Neural progenitor cell (in vitro differentiated cells): ENCODE data around the gene NCEH1. TPM values are rescaled to one million over a fixed set of nuclear protein-coding genes. Genes with fewer than 3 reads are reported as not detected.
A peak's percentile ranks its signal among the peaks of the same experiment; 100 is the strongest.

Source experiments
- DNase-seq: peaks from one replicate; pipeline ENCODE4 v3.0.0-alpha.2; 2016; ENCODE audit warnings: low spot score
- H2AFZ ChIP-seq: fragments of 200-600 bp; sonication (generic); replicated peaks from 2 replicates; pipeline ENCODE4 v1.6.1; 2016; ENCODE audit warnings: antibody characterized with exemption
- H3F3A ChIP-seq: fragments of 200-600 bp; sonication (generic); 2 replicates; pipeline ENCODE4 v1.6.1; 2016; ENCODE audit warnings: antibody characterized with exemption, low read depth
- H3K27ac ChIP-seq: fragments of 200-600 bp; sonication (generic); 2 replicates; pipeline ENCODE4 v1.5.1; 2016; ENCODE audit warnings: mild to moderate bottlenecking
- H3K27me3 ChIP-seq: fragments of 200-600 bp; sonication (generic); 2 replicates; pipeline ENCODE4 v1.6.1; 2016; ENCODE audit warnings: mild to moderate bottlenecking, moderate library complexity
- H3K36me3 ChIP-seq: fragments of 200-600 bp; sonication (generic); 2 replicates; pipeline ENCODE4 v1.5.1; 2016
- H3K4me1 ChIP-seq: fragments of 200-600 bp; sonication (generic); 2 replicates; pipeline ENCODE4 v1.6.1; 2016; ENCODE audit warnings: mixed run types
- H3K4me2 ChIP-seq: fragments of 200-600 bp; sonication (generic); 2 replicates; pipeline ENCODE4 v1.6.1; 2016
- H3K4me3 ChIP-seq: fragments of 200-600 bp; sonication (generic); 2 replicates; pipeline ENCODE4 v1.5.1; 2016
- H3K79me2 ChIP-seq: fragments of 200-600 bp; sonication (generic); 2 replicates; pipeline ENCODE4 v1.6.1; 2016; ENCODE audit warnings: low read depth
- H3K9ac ChIP-seq: fragments of 200-600 bp; sonication (generic); 2 replicates; pipeline ENCODE4 v1.6.1; 2016
- H3K9me3 ChIP-seq: fragments of 200-600 bp; sonication (generic); 2 replicates; pipeline ENCODE4 v1.5.1; 2016; ENCODE audit warnings: low read depth
- H4K20me1 ChIP-seq: fragments of 200-600 bp; sonication (generic); 2 replicates; pipeline ENCODE4 v1.6.1; 2016; ENCODE audit warnings: low read depth
- H3K27ac Mint-ChIP-seq: 3 replicates; pipeline ENCODE4 v1.8.0; 2021; ENCODE audit warnings: mixed read lengths
- H3K27me3 Mint-ChIP-seq: 2 replicates; pipeline ENCODE4 v1.8.0; 2022; ENCODE audit warnings: low read depth, mild to moderate bottlenecking, inconsistent platforms, moderate library complexity, mixed read lengths; ENCODE audit not compliant: insufficient read depth
- H3K36me3 Mint-ChIP-seq: 3 replicates; pipeline ENCODE4 v1.8.0; 2021; ENCODE audit warnings: mixed read lengths
- H3K4me1 Mint-ChIP-seq: 3 replicates; pipeline ENCODE4 v1.8.0; 2021; ENCODE audit warnings: mixed read lengths
- H3K4me3 Mint-ChIP-seq: 3 replicates; pipeline ENCODE4 v1.8.0; 2021; ENCODE audit warnings: mild to moderate bottlenecking, moderate library complexity, mixed read lengths
- H3K9me3 Mint-ChIP-seq: 3 replicates; pipeline ENCODE4 v1.8.0; 2020; ENCODE audit warnings: mixed read lengths
- CTCF ChIP-seq: fragments of 200-600 bp; sonication (generic); IDR thresholded peaks from 2 replicates; pipeline ENCODE4 v1.5.1; 2017; ENCODE audit warnings: antibody characterized with exemption, mild to moderate bottlenecking
- EZH2 ChIP-seq: fragments of 200-600 bp; sonication (generic); IDR thresholded peaks from 2 replicates; pipeline ENCODE4 v1.6.1; 2017; ENCODE audit warnings: antibody characterized with exemption, mild to moderate bottlenecking, moderate library complexity
- EZH2phosphoT487 ChIP-seq: fragments of 200-600 bp; sonication (generic); IDR thresholded peaks from 2 replicates; pipeline ENCODE4 v1.6.1; 2017; ENCODE audit warnings: antibody characterized with exemption
- total RNA-seq: library from RNA; depleted of rRNA; stranded (reverse); fragments of >200 nt; gene quantifications from 2 replicates; pipeline ENCODE4 v1.2.3, GENCODE V29; 2015; ENCODE audit warnings: low replicate concordance

The NCEH1 gene
- total RNA-seq, 1 donor from 2014 or later = 7.7 TPM

GRCh38 chr3:172612871-172613678 lies 97.8 kb downstream of the NCEH1 start:
- Mint-ChIP-seq H3K27ac (no peak overlapping the region), H3K27me3 (peaks cover 5% of the 10 kb centered on the region), H3K9me3 (peaks cover 10% of the 10 kb centered on the region), H3K4me3 (no peak overlapping the region), H3K36me3 (no peaks in the 10 kb centered on the region), H3K4me1 (peaks cover 4% of the 10 kb centered on the region)
- H3K9me3 ChIP-seq = no peaks in the 10 kb centered on the region
- H2AFZ ChIP-seq = no peak overlapping the region
- no peak overlapping the region for H3K27ac ChIP-seq
- no peaks in the 10 kb centered on the region for H3K36me3 ChIP-seq
- no peak overlapping the region for H3K9ac ChIP-seq
- H3K4me1 ChIP-seq = peaks cover 6% of the 10 kb centered on the region
- H3K27me3 ChIP-seq = no peaks in the 10 kb centered on the region
- DNase-seq = no peak
- H3K4me2 ChIP-seq = no peak overlapping the region
- no peak overlapping the region for H3K4me3 ChIP-seq
- H4K20me1 ChIP-seq = no peaks in the 10 kb centered on the region
- H3F3A ChIP-seq = peaks cover 2% of the 10 kb centered on the region
- H3K79me2 ChIP-seq = no peaks in the 10 kb centered on the region
- no peak for TF ChIP-seq EZH2phosphoT487
- no peak for TF ChIP-seq EZH2
- TF ChIP-seq CTCF = no peak

GRCh38 chr3:172609750-172610149 lies 101.1 kb downstream of the NCEH1 start:
- no peaks in the 10 kb centered on the region for H4K20me1 ChIP-seq
- Mint-ChIP-seq H3K27ac (no peak overlapping the region), H3K36me3 (no peaks in the 10 kb centered on the region), H3K27me3 (peaks cover 5% of the 10 kb centered on the region), H3K9me3 (peaks cover 10% of the 10 kb centered on the region), H3K4me3 (no peak overlapping the region), H3K4me1 (peaks cover 20% of the 10 kb centered on the region)
- TF ChIP-seq EZH2 = no peak
- no peak for TF ChIP-seq CTCF
- TF ChIP-seq EZH2phosphoT487 = no peak
- H3K4me3 ChIP-seq = no peak overlapping the region
- no peak overlapping the region for H3K27ac ChIP-seq
- no peaks in the 10 kb centered on the region for H3K79me2 ChIP-seq
- peaks cover 16% of the 10 kb centered on the region for H3K4me1 ChIP-seq
- no peak overlapping the region for H2AFZ ChIP-seq
- H3K36me3 ChIP-seq = no peaks in the 10 kb centered on the region
- no peak overlapping the region for H3K9ac ChIP-seq
- H3K9me3 ChIP-seq = no peaks in the 10 kb centered on the region
- H3F3A ChIP-seq = peaks cover 4% of the 10 kb centered on the region
- no peak overlapping the region for H3K4me2 ChIP-seq
- H3K27me3 ChIP-seq = no peaks in the 10 kb centered on the region
- no peak for DNase-seq

GRCh38 chr3:172608575-172608974 lies 102.3 kb downstream of the NCEH1 start:
- Mint-ChIP-seq H3K36me3 (no peaks in the 10 kb centered on the region), H3K4me1 (peaks cover 20% of the 10 kb centered on the region), H3K4me3 (no peak overlapping the region), H3K27ac (no peak overlapping the region), H3K27me3 (peaks cover 5% of the 10 kb centered on the region), H3K9me3 (peaks cover 10% of the 10 kb centered on the region)
- Histone ChIP-seq H3K9ac (no peak overlapping the region), H3K27ac (no peak overlapping the region), H3K36me3 (no peaks in the 10 kb centered on the region), H3K9me3 (no peaks in the 10 kb centered on the region), H3K4me1 (peaks cover 16% of the 10 kb centered on the region), H3K79me2 (no peaks in the 10 kb centered on the region), H3F3A (peaks cover 4% of the 10 kb centered on the region), H2AFZ (no peak overlapping the region), H3K27me3 (no peaks in the 10 kb centered on the region), H3K4me3 (no peak overlapping the region), H3K4me2 (peak overlapping the region; percentile 33), H4K20me1 (no peaks in the 10 kb centered on the region)
- no peak for DNase-seq
- TF ChIP-seq EZH2 = no peak
- no peak for TF ChIP-seq CTCF
- TF ChIP-seq EZH2phosphoT487 = no peak
